Measurements from ENCODE around the gene ONECUT2.

DNA sequence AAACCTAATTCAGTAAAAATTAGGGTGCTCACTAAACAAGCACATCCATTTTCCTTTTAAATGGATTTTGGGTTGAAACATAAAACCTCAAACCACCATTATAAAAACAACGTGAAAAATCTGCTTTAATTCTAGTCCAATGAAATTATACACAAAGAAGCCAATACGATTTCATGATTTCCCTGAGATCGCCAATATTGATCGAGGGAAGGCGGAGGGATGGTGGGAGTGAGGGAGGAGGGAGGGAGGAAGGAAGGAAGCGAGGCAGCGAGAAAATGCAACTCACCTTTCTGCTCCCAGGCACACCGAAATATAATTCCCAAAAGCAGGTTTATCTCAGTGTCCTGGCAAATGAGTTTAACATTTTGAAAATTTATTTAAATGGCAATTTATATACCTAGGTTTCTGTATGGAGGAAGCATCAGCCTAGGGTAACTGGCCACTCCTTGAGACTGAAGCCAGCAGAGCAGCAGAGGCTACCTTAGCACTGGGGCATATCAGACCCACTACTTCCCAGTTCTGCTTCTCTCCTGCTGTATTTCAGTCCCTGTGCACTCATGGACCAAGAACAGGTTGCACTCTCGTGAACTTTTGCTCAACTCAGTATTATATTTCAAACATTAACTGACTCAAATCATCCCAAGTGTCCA is 2.3 kb upstream of the ONECUT2 start:
- TF ChIP-seq, protein P1, sequence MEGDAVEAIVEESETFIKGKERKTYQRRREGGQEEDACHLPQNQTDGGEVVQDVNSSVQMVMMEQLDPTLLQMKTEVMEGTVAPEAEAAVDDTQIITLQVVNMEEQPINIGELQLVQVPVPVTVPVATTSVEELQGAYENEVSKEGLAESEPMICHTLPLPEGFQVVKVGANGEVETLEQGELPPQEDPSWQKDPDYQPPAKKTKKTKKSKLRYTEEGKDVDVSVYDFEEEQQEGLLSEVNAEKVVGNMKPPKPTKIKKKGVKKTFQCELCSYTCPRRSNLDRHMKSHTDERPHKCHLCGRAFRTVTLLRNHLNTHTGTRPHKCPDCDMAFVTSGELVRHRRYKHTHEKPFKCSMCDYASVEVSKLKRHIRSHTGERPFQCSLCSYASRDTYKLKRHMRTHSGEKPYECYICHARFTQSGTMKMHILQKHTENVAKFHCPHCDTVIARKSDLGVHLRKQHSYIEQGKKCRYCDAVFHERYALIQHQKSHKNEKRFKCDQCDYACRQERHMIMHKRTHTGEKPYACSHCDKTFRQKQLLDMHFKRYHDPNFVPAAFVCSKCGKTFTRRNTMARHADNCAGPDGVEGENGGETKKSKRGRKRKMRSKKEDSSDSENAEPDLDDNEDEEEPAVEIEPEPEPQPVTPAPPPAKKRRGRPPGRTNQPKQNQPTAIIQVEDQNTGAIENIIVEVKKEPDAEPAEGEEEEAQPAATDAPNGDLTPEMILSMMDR (IDR thresholded peaks at IDR 0.05; ENCODE audit: insufficient read depth, low read length, poor library complexity, severe bottlenecking) = no peak
- TF ChIP-seq EZH2phosphoT487 (conservative IDR thresholded peaks at IDR 0.05; ENCODE audit: low read length) = no peak

All from SU-DHL-6 (cell line).